ENCODE measurements around the gene FOXF2.

- TF ChIP-seq CTCF (IDR thresholded peaks at IDR 0.05; ENCODE audit: extremely low read depth in 1 of 2, insufficient read depth in 1 of 2, low read depth in 1 of 2, low read length in 2 of 2) (no peak), POLR2A (IDR thresholded peaks at IDR 0.05; ENCODE audit: low read depth, low read length) (no peak), EZH2 (IDR thresholded peaks at IDR 0.05; ENCODE audit: borderline replicate concordance, low read depth, low read length, severe bottlenecking) (peak; percentile 95)
Measured at GRCh38 chr6:1388630-1389368, 577 bp upstream of the FOXF2 start.
